Lung microvascular endothelial cell (primary cell): ENCODE data around the gene HAUS5. TPM values are rescaled to one million over a fixed set of nuclear protein-coding genes. Genes with fewer than 3 reads are reported as not detected.
A peak's percentile ranks its signal among the peaks of the same experiment; 100 is the strongest.
"Not testable (repeated sequence)": the region's sequence is repeated elsewhere in the genome, so short reads cannot be mapped to it uniquely, and the experiment has no call there.

ENCODE experiments used
- DNase-seq, 2 donors: peaks; one replicate each; pipeline versions ENCODE4 v3.0.0 to v3.0.0-alpha.2; 2010; ENCODE audit warnings: low read depth in 2 of 2
- total RNA-seq: library from RNA; depleted of rRNA; stranded (reverse); fragments of >200 nt; gene quantifications from 2 replicates; pipeline ENCODE4 v1.2.1, GENCODE V29; 2014

Gene HAUS5, protein sequence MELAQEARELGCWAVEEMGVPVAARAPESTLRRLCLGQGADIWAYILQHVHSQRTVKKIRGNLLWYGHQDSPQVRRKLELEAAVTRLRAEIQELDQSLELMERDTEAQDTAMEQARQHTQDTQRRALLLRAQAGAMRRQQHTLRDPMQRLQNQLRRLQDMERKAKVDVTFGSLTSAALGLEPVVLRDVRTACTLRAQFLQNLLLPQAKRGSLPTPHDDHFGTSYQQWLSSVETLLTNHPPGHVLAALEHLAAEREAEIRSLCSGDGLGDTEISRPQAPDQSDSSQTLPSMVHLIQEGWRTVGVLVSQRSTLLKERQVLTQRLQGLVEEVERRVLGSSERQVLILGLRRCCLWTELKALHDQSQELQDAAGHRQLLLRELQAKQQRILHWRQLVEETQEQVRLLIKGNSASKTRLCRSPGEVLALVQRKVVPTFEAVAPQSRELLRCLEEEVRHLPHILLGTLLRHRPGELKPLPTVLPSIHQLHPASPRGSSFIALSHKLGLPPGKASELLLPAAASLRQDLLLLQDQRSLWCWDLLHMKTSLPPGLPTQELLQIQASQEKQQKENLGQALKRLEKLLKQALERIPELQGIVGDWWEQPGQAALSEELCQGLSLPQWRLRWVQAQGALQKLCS
- 3.4 and 3.9 TPM in 2 replicates for total RNA-seq

DNA sequence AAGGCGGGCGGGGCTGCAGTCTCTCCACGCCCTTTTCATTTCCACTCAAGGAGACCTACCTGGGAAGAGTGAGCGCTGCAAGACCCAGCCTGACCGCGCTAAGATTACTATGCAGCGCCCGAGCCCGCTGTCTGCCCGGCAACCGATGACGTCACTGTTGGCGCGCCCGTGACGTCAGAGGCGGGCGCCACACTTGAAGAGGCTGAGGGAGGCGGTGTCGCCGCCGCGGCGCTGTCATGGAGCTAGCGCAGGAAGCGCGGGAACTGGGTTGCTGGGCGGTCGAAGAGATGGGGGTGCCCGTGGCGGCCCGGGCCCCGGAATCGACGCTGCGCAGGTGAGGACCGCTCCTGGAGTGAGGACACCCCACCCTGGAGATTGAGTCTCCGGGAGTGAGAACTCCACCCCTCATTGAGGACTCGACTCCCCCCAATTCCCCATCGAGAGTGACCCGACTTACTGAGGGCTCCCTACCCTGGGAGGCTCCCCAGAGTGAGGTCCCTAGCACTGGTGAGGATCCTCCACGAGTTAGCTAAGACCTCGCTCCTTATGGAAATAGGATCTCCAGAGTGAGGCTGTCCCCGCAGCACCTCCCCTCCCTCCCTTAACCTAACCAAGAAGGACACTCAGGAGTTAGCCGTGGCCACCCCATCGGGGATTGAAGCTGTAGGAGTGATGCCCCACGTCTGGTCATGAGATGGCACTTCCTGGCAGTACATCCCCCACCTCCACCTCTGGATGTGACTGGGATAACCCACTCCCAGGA is at the start of gene HAUS5:
Gene HAUS5 (plus strand): TSS at position 177 of the 763 bp plus-strand sequence. CDS start 60 bp downstream, at position 237.
- peak; percentile 93 to 94 for DNase-seq

DNA sequence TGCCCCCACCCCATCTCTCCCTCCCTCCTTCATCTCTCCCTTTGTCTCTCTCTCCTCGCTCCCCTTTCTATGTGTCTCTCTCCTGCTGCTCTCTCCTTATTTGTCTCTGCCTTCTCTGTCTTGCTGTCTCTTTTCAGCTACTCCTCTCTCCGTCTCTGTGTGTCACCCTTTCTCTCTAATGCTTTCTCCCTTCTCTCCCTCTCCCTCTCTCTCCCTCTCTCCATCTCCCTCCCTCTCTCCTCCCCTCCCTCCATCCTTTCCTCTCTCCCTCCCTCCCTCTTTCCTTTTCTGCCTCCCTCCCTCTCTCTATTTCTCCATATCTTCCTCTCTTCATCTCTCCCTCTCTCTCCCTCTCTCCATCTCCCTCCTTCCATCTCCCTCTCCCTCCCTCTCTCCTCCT is 49.8 kb upstream of the HAUS5 start:
- DNase-seq, result no peak

DNA sequence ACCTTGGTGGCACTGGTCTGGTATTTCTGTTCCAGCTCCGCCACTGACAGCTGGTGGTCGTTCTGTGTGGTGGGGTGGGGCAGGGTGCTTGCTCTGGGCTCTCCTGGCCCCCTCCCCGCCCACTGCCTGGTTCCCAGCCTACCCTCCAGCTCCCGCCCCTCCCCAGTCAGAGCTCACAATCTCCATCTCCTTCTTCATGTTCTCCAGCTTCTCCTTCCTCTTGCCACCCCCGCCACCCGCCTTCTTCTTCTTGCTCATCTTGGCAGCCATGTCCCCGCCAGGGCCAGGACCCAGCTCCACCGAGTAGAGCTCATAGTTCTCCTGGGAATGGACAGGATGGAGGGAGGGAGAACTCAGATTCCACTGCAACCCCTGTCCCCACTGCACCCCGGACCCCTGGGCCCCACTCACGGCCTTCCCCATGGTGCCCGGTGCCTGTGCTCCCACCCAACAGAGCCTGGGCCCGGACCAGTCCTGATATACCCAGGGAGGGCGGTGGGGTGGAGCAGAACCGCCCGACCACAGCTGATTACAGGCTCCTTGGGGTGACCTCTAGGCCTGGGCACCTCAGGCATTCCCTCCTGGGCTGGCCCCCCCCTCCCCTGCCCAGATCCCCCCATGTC is 49.2 kb upstream of the HAUS5 start, which contains the start of gene ATP4A:
Gene ATP4A (minus strand): TSS at position 452 of the 623 bp plus-strand sequence. CDS start 29 bp downstream, at position 423.
- no peak for DNase-seq

DNA sequence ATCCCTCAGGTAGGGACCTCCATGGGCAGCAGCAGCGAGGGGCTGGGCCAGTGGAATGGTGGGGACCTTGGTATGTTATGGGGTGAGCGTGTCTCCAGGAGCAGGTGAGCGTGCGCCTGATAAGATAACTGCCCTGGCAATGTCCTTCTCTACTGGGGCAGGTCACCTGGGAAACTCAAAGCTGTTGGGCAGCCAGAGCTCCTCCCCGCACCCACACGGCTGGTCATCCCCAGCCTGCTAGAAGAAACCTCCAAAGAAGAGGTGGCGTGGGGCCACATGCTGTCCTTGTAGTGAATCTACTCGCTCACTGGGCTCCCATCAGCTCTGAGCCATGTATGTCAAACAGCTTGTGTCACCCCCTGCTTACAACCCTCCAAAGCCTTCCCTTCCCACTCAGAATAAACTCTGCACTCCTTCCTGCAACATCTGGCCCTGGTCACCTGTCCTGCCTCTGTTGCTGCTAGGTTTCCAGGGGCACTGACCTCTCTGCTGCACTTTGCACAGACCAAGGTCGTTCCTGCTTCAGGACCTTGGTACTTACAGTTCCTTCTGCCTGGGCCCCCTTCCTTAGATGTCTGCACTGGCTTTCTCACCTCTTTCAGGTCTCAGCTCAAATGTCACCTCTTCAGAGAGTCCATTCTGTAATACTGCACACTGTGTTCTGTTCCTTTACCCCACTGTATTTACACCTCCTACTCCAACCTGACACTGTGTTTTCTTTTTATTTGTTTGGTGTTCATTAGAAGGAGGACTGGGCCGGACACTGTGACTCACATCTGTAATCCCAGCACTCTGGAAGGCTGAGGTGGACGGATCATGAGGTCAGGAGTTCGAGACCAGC is 47.3 kb upstream of the HAUS5 start:
- no peak for DNase-seq

DNA sequence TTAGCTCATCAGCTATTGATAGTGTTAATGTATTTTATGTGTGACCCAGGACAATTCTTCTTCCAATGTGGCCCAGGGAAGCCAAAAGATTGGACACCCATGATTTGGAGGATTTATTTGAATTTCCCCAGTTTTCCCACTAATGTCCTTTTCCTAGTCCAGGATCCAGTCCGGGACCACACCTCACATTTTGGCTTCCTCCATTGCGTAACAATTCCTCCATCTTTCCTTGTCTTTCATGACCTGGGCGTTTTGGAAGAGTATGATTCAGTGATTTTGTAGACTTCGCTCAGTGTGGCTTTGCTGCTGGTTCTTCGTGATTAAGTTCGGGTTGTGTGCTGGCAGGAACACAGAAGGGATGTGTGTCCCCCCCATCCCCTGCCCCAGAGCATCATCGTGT is 45.8 kb upstream of the HAUS5 start:
- DNase-seq, result no peak

DNA sequence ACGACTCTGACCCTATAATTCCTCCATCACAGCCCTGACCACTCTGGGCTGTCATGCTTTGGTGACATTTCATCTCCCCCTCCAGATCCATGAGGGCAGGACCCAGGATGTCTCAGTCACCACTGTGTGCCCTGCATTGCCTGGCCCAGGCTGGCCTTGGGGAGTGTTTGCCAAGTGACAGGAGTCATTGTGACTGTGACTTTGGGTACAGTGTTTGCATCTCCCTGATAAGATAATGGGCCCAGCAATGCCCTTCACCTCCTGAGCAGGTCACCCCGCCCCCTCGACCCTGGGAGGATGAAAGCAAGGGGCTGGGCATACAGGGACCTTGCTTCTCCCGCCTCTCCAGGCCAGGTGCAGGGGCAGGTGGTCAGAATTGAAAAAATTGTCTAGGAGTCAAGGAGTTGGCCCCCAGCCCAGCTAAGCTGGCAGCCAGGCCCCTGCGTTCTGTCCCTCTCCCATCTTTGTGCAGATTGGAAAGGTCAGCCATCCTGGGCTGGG is 43.2 kb upstream of the HAUS5 start:
- DNase-seq, result no peak

DNA sequence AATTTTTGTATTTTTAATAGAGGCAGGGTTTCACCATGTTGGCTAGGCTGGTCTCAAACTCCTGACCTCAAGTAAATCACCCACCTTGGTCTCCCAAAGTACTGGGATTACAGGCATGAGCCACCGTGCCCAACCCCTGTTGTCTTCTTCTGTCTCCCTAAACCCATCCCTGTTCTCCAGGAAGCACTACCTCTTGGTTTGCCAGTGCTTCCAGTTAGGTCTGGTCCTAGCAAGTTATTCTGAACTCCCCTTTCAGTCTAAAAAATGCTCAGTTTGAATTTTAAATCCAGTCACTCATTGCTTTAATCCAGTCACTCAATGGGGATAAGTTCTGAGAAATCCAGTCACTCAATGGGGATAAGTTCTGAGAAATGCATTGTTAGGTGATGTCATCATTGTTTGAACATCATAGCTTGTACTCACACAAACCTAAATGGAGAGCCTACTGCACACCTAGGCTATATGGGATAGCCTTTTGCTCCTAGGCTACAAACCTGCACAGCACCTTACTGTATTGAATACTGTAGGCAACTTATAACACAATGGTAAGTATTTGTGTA is 41.0 kb upstream of the HAUS5 start:
- no peak for DNase-seq

DNA sequence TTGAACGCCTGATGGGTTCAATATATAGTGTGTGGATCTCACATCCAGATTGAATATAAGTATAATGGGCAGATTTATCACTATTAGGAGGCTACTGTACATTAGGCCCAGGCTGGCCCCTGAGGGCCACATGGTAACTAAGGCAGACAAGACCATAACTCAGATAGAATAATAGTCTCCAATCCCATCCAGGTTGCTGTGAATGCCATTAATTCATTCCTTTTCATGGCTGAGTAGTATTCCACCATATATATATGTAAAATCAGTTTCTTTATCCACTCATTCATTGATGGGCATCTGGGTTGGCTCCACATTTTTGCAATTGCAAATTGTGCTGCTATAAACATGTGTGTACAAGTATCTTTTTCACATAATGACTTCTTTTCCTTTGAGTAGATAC is 34.6 kb upstream of the HAUS5 start:
- DNase-seq, result no peak

DNA sequence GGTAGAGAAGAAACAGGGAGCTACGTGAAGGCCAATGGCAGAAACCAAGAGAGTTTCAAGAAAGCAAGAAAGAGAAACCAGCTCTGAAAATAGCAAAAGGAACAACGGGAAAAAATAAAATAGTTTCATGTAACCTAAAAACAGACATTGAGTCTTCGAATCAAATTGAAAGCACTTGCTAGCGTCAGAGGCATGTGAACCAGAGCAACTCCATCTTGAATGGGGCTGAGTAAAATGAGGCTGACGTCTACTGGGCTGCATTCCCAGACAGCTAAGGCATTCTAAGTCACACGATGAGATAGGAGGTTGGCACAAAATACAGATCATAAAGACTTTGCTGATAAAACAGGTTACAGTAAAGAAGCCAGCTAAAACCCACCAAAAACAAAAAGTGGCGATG is 33.8 kb upstream of the HAUS5 start:
- no peak for DNase-seq

DNA sequence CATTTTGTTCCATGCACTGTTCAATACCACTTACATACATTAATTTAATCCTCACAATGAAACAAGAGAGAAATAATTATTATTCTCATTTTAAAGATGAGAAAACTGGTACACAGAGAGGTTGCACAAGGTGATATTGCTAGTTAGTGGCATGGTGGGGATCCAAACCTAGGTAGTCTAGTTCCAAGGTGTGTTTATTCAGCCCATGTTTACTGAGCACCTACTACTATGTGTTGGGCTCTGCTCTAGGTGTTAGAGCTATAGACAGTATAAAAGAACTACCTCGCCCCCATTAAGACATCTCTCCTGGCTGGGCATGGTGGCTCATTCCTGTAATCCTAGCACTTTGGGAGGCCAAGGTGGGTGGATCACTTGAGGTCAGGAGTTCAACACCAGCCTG is 29.8 kb upstream of the HAUS5 start:
- no peak for DNase-seq

DNA sequence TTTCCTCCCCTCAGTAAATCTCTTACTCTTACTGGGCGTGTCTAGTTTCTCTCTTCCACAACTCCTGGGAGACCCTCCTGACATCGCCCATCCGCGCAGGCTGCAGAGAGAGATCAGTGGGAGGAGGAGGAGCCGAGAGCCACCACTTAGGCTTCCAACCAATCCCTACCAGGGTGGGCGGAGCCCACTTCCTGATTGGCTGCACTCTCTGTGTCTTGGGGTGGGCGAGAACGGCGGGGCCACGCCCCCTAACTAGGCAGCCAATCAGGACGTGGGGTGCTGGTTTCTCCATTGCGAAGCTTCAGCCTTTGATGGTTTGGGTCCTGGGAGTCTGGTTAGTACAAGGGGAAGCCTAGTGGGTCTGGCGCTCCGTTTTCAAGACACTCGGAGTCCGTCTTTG is 26.7 kb upstream of the HAUS5 start, which contains the start of gene PMIS2:
Gene PMIS2 (plus strand): TSS at position 326 of the 400 bp plus-strand sequence. CDS start 87 bp downstream, outside the sequence.
- peak in 1 of 2 donors; percentile 16 for DNase-seq

DNA sequence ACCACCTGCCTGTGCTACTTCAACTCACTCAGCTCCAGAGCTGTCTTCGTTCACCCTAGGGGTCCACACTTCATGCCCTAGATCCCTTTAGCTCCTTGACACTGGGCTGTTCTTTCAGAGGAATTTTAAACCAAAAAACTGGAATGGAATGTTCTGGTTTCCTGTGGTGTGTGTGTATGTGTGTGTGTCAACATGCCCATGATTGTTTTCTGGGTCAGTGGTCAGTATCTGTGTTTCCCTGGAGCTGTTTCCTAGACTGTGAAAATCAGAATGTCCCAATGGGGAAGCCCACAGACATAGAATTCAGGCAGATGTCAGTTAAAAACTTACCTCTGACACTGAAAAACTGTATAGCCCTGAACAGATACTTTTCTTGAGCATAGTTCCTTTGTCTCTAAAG is 25.2 kb upstream of the HAUS5 start:
- DNase-seq, result peak in 1 of 2 donors; percentile 69

DNA sequence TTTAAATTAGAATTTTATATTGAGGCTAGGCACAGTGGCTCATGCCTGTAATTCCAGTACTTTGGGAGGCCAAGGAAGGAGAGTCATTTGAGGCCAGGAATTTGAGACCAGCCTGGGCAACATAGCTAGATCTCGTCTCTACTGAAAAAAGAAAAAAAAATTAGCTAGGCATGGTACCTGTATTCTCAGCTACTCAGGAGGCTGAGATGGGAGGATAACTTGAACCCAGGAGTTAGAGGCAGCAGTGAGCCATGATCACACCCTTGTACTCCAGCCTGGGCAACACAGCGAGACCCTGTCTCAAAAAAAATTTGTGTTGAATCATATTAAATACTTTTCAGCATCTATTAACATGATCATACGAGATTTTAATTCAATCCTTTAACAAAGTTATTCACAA is 21.7 kb upstream of the HAUS5 start:
- no peak for DNase-seq

DNA sequence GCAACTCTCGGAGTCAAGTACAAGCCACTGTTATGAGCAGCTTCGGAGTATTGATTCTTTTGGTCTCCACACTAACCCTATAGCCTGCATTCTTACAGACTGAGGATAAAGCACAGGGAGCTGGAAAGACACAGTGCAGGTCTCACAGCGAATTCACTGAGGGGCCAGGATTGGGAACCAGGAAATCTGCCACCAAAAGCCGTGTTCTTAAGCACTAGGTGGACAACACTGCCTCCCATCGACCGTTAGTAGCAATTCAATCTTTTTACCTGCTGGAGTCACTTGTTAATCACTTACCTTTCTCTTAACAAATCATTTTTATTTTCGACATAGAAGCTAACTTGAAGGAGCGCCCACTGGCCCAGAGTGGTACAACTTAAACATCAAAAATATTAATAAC is 20.3 kb upstream of the HAUS5 start:
- DNase-seq, result peak; percentile 47 to 76

DNA sequence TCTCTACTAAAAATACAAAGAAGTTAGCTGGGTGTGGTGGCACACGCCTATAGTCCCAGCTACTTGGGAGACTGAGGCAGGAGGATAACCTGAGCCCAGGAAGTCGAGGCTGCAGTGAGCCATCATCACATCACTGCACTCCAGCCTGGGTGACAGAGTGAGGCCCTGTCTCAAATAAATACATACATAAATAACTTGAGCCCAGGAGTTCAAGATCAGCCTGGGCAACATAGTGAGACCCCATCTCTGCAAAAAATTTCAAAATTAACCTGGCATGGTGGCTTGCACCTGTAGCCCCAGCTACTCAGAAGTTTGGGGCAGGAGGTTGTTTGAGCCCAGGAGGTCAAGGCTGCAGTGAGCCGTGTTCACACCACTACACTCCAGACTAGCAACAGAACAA is 17.5 kb upstream of the HAUS5 start:
- DNase-seq, result not testable (repeated sequence)

DNA sequence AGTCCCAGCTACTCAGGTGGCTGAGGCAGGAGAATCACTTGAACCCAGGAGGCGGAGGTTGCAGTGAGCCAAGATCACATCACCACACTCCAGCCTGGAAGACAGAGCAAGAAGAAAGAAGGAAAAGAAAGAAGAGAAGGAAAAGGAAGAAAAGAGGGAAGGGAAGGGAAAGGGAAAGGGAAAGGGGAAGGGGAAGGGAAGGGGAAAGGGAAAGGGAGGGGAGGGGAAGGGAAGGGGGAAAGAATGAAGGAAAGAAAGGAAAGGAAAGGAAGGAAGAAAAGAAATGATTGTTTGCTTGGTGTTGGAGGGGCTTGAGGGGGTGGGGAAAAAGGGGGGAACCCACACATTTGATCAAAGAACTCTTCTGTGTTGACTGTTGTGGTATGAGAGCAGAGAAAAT is 16.6 kb upstream of the HAUS5 start:
- DNase-seq, result no peak

DNA sequence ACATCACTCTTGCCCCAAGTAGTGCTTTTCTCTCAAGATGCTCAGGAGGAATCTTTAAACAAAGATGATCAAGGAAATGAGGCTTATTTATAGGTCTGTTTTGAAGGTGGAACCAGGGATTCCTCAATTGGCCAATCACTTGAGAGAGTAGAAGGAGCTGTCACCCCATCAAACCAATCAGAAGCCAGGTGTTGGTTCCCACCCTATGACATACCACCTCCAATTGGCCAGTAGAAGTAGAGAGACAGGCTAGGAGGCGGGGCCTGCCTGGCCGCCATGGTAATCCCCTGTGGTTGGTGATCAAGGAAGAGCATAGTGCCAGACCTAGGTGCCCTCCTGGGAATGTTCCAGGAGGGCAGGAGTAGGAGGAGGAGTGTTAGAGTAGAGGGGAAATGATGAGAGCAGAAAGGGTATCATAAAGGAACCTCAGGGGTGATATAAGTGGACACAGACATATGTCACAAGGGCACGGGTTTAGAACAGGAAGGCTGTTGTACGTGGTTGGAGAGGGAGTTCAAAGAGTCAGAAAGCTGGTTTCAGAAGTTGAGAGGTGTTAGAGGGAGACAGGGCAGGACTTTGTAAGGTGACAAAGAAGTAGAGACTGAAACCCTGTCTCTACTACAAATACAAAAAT is 16.1 kb upstream of the HAUS5 start:
- DNase-seq, result peak in 1 of 2 donors; percentile 17

DNA sequence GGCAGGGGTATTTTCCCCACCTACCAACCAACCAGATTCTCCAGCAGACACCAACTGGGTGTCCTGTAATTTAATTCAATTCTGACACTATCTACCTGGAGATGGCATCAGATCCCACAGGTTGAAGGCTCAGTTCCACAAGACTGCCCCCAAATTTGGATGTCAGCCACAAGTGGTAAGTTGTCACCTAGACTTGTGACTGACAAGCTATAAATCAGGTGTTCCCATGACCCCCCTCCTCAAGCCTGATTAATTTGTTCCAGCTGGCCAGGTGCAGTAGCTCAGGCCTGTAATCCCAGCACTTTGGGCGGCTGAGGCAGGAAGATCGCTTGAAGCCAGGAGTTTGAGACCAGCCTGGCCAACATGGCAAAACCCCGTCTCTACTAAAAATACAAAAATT is 10.6 kb upstream of the HAUS5 start:
- no peak for DNase-seq

DNA sequence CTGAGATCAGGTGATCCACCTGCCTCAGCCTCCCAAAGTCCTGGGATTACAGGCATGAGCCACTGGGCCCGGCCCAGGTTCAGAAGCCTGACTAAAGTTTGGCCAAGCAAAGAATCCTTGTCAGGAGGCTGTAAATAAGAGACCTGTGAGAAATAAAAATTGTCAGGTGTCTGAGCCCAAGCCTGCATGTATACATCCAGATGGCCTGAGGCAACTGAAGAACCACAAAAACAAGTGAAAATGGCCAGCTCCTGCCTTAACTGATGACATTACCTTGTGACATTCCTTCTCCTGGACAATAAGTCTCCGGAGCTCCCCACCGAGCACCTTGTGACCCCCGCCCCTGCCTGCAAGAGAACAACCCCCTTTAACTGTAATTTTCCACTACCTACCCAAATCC is 8.1 kb upstream of the HAUS5 start:
- DNase-seq, result not testable (repeated sequence)

DNA sequence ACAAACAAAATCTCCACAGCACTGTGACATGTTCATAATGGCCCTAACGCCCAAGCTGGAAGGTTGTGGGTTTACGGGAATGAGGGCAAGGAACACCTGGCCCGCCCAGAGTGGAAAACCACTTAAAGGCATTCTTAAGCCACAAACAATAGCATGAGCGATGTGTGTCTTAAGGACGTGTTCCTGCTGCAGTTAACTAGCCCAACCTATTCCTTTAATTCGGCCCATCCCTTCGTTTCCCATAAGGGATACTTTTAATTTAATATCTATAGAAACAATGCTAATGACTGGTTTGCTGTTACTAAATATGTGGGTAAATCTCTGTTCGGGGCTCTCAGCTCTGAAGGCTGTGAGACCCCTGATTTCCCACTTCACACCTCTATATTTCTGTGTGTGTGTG is 5.4 kb upstream of the HAUS5 start:
- DNase-seq, result not testable (repeated sequence)
